Esophagus mucosa (tissue), 1 donor: ENCODE results near the gene STAG1. TPM values are rescaled to one million over a fixed set of nuclear protein-coding genes. Genes with fewer than 3 reads are reported as not detected.
A peak's percentile ranks its signal among the peaks of the same experiment; 100 is the strongest.
"Not testable (repeated sequence)": the region's sequence is repeated elsewhere in the genome, so short reads cannot be mapped to it uniquely, and the experiment has no call there.

Experiments
- ATAC-seq: fragments of 200-7000 bp; cut with Tn5 transposase; one replicate; pipeline ENCODE4 v1.9.1; 2020
- total RNA-seq: library from RNA; stranded (reverse); gene quantifications from one replicate; pipeline ENCODE4 v1.2.4, GENCODE V29; 2023
- donor health status: DM: yes; HTN: yes; CAD: no.

STAG1 gene
- total RNA-seq, 1 donor from 2014 or later = 19.3 TPM

DNA sequence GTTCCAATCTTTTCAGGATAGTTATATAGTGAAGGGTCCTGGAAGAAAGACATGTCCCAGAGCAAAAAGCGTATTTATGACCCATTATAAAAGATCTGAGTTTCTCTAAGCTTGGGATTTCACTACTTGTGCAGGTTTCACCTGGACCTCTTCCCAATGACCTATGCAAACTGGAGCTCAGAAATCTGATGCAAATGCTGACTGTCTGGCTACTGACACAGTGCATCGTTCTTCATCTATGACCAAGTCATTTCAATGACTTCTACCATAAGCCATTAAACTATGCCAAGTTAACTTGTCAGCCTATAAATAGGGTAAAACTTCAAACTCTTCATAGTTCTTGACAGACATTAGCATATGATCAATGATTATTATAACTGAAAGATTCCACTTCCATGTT, 11.1 kb downstream of the STAG1 start:
- peak; percentile 13 for ATAC-seq

DNA sequence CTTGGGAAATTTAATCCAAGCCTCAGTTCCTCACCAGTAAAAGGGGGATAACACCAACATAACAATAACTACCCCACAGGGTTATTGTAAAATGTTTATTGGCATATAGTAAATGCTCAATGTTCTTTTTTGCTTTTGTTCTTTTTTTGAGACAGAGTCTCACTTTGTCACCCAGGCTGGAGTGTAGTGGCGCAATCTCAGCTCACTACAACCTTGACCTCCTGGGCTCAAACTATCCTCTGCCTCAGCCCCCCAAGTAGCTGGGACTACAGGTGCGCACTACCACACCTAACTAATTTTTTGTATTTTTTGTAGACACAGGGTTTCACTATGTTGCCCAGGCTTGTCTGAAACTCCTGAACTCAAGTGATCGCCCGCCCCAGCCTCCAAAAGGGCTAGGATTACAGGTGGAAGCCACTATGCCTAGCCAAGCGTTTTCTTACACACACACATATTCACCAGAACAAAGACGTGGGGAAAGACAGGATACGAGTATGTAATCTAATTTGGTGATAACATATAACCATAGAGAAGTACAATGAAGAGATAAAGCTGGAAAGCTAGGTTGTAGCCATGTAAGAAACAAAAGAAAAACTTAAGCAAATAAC, 11.7 kb downstream of the STAG1 start:
- peak; percentile 52 for ATAC-seq

DNA sequence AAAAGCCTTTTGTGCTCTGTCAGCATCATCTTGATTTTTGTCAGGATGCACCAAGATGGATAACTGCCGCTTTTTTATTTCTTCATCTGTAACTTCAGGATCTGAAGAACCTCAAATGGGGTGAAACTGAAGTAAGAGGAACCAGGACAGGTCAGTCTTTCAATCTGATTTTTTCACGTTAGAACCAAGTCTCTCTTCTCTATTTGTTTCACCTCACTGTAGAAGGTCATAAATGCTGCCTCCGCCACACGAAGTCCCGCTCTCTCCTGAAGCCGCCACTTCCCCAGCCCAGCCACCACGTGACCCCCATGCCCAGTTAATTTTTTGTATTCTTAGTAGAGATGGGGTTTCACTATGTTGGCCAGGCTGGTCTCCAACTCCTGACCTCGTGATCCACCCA, 15.2 kb downstream of the STAG1 start:
- not testable (repeated sequence) for ATAC-seq

DNA sequence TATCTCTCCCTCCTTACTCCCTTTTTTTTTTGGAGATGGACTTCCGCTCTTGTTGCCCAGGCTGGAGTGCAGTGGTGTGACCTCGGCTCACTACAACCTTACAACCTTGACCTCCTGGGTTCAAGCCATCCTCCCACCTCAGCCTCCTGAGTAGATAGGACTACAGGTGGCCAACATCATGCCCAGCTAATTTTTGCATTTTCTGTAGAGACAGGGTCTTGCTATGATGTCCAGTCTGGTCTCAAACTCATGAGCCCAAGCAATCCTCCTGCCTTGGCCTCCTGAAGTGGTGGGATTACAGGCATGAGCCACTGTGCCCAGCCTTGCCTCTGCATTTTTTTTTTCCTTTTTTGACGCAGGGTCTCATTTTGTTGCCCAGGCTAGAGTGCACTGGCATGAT, 17.1 kb downstream of the STAG1 start:
- ATAC-seq = no peak

DNA sequence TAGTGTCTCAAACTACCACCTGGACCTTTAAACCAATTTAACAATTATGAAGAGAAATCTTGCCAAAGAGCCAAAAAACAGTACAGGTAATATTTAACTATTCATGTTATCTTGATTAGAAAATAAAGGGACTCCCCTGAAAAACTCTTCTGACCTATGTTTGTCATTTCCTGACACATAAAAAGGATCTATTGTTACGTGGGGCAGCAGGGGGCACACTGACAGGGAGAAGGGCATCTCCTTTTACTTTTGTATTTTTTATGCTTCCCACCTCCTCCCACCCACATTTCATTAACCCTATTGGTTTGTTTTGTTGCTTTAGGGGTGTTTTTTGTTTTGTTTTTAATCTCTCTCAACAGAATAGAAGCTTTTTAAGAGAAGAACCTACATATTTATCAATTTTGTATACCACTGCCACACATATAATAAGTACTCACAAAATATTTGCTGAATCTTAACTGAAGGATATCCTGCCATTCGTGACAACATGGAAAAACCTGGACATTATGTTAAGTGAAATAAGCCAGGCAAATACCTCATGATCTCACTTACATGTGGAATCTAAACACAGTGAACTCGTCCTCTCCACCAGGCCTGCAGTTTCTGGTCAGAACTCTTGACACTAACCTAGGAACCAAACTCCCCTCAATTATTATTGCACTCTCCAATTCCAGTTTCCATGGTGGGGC, 17.7 kb downstream of the STAG1 start:
- ATAC-seq = no peak

DNA sequence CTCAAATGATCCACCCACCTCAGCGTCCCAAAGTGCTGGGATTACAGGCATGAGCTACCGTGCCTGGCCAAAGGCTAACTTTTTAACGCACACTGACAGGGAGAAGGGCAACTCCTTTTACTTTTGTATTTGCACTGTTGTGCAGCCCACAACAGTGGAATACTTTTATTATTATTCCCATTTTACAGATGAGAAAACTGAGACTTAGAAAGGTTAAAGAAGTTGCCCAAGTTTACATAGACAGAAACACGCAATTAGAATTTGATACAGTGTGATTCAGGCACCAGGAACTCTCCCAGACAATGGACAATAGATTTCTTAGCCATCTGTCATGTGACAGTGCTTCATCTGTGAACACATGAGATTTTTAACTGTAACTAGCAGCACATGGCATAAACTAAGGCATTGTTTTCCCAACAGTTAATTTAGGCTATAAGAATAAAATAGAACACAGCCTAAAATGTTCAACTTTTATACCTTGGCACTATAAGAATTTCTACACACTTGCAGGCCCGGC, 18.8 kb downstream of the STAG1 start:
- peak; percentile 41 for ATAC-seq

DNA sequence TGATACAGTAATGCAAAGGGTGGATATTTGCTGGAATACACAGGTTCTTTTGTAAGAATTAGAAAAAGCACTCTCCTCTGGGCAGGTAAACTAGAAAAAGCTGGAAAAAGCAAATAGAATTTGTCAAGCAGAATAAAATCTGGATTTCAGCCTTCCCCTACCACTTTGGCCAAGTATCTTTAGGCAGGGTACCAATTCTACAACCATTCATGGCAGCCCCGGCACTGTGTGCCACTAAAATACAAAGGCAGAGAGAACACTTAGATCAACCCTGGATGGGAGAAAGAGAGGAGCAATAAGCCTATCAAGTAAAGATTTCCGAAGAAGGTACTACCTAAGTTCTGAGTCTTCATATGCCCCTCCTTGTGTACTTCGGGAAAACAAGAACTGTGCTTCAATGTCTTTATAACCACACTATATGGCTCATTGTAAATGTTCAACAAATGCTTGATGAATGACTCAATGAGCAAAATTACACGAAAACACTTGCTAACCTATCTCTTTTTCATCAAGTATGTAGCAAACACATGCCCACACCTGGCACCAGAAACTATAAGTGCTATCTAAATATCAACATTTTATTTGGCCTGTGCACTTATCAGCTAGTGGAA, 20.8 kb downstream of the STAG1 start:
- ATAC-seq = no peak

DNA sequence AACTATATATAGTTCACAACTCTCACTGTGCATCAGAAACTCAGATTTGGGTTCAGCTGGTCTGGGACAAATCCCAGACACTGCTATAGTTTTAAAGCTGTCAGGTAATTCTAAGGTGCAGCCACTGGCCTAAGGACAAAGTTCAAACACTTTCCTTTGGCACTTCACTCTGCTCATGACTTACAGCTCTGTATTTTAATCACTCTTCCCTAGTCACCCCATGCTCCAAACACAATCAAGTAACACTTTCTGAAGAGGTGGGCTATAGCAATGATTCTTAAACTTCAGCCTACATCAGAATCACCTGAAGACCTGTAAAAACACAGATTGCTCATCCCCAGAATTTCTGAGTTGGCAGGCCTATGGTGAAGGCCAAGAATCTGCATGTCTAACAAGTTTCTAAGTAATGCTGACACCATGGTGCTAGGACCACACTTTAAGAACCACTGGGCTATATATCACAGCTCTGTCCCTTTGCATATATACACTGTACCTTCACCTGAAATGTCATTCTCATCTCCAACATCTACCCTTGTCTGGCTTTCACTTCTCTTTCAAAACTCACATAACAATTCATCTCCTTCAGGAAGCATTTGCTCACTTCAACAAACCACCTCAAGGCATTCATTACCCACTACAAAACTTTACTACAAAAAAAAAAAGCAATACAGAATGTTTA, 21.4 kb downstream of the STAG1 start:
- no peak for ATAC-seq

DNA sequence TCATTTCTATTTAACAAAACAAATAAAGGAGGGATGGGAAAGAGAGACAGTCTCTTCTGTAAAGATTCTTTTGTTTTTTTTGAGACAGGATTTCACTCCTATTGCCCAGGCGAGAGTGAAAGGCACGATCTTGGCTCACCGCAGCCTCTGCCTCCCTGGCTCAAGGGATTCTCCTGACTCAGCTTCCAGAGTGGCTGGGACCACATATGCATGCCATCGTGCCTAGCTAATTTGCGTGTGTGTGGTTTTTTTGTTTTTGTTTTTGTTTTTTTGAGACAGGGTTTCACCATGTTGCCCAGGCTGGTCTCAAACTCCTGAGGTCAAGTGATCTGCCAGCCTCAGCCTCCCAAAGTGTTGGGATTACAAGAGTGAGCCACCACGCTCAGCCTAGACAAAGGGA, 23.3 kb downstream of the STAG1 start:
- peak; percentile 63 for ATAC-seq

DNA sequence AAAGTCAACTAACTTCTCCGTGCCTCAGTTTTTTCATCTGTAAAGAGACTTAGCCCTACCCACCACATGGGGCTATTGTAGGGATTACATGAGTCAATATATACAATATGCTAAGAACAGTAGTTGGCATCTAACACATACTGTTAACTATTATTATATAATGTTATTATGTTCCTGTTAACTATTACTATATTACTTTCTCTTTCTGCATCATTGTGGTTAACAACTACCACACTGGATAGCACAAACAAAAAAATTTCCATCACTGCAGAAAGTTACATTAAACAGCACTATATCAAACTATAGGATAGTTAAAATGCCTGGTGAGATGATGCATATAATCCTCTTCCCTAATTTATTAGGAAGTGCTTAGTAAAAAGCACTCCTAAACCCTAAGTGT, 23.7 kb downstream of the STAG1 start:
- ATAC-seq = peak; percentile 36

DNA sequence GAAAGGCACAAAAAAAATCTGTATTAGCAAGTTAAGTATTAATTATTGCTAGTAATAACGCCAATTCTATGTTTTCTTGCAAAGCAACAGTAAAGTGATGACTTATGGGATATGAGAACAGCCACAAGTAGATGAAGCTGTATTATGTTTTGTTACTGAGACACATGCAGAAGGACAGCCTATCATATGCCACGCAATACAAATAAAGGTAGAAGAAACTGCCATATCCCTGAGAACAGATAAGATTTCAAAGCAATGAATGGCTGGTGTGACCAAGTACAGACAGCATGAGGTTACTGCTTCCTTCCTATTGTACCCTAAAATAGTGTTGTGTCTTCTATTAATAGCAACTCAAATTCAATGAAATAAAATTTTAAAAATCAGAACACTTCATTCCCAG, 26.7 kb downstream of the STAG1 start:
- ATAC-seq = no peak

DNA sequence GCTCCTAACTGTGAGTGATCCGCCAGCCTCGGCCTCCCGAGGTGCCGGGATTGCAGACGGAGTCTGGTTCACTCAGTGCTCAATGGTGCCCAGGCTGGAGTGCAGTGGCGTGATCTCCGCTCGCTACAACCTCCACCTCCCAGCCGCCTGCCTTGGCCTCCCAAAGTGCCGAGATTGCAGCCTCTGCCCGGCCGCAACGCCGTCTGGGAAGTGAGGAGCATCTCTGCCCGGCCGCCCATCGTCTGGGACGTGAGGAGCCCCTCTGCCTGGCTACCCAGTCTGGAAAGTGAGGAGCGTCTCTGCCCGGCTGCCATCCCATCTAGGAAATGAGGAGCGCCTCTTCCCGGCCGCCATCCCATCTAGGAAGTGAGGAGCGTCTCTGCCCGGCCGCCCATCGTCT, 29.3 kb downstream of the STAG1 start:
- not testable (repeated sequence) for ATAC-seq

DNA sequence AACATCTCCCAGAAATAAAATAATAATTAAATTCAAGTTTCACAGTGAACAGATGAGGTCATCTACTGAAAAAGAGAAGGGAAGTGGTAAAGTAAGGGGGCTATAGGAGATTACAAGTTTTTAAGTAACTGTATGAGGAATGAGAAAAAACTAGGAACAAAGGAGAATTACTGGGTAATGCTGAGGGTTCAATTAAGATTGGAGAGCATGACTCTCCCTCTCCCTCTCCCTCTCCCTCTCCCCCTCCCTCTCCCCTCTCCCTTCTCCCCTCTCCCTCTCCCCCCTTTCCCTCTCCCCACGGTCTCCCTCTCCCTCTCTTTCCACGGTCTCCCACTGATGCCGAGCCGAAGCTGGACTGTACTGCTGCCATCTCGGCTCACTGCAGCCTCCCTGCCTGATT, 29.8 kb downstream of the STAG1 start:
- ATAC-seq = not testable (repeated sequence)

DNA sequence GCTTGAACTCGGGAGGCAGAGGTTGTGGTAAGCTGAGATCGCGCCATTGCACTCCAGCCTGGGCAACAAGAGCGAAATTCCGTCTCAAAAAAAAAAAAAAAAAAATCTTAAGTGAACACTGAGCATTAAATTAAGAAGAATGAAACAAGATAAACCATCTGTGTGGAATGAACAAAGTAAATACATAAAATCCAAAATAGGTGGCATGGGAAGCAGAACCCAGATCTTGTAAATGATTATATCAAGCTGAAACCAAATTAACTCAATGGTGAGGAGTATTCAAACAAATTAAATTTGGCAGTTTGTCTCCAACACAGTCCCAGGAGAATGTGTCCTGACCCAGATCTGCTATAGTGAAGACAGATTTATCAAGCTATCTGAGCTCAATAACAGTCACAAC, 32.1 kb downstream of the STAG1 start:
- ATAC-seq = no peak

DNA sequence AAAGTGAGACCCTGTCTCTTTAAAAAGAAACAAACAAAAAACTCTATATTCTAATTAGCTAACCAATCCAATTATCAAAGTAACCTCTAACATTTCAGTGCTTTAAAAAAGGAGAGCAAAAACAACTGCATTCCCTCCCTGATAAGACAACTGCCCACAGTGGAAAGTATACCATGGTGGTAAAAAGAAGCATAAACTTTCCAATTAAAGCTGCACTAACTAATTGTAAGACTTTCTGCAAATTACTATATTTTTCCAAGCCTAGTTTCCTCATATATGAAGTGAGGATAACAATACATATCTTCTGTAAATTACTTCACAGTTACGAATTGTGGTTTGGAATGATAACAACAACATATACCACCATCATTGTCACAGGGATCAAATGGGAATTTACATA, 35.5 kb downstream of the STAG1 start:
- ATAC-seq = no peak

DNA sequence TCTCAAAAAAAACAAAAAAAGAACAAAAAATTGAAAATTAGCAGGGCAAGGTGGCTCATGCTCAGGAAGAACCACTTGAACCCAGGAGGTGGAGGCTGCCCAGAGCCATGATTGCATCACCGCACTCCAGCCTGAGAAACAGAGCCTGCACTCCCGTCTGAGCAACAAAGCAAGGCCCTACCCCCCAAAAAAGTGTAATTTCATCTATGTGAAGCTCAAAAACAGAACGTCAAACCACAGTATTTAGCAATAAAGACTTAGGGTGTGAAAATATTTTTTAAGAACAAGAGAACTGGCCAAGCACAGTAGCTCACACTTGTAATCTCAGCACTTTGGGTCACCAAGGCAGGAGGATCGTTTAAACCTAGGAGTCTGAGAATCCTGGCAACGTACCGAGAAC, 38.2 kb downstream of the STAG1 start:
- ATAC-seq = no peak

DNA sequence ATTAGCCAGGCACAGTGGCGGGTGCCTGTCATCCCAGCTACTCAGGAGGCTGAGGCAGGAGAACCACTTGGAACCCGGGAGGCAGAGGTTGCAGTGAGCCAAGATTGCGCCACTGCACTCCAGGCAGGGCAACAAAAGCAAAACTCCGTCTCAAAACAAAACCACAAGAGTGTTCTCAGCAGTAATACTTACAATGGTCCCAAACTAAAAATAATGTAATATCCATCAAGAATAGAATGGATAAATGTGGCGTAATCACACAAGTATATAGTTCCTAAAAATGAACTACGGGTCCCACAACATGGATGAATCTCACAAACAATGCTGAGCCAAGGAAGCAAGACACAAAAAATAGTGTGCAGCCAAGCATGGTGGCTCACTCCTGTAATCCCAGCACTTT, 39.2 kb downstream of the STAG1 start:
- no peak for ATAC-seq

DNA sequence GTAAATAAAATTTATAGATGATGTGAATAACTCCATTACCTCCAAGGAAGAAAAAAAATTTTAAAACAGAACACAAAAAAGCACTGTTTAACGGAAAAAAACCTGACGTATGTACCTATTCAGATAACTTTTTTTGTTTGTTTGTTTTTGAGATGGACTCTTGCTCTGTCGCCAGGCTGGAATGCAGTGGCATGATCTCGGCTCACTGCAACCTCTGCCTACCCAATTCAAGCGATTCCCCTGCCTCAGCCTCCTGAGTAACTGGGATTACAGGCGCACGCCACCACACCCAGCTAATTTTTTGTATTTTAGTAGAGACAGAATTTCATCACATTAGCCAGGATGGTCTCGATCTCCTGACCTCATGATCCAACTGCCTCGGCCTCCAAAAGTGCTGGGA, 40.3 kb downstream of the STAG1 start:
- not testable (repeated sequence) for ATAC-seq

DNA sequence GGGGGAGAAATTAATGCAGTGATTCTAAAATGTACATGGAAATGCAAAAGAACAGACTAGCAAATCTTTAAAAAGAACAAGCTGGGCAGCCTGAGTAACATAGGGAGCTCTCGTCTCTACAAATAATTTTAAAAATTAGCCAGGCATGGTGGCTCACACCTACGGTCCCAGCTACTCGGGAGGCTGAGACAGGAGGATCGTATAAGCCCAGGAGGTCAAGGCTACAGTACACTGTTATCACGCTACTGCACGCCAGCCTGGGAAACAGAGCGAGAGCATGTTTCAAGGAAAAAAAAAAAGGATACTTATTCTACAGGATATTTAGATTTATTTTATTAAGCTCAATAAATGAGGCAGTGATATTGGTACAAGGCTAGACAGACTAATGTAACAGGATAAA, 40.9 kb downstream of the STAG1 start:
- no peak for ATAC-seq

DNA sequence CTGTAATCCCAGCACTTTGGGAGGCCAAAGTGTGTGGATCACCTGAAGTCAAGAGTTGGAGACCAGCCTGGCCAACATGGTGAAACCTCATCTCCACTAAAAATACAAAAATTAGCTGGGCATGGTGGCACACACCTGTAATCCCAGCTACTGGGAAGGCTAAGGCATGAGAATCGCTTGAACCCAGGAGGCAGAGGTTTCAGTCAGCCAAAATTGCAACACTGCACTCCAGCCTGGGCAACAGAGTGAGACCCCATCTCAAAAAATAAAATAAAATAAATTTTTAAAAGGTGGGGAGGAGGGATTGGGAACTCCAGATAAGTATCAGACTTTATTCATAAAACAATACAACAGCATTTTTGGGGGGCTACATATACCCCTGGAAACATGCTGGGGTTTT, 42.4 kb downstream of the STAG1 start:
- ATAC-seq = not testable (repeated sequence)

DNA sequence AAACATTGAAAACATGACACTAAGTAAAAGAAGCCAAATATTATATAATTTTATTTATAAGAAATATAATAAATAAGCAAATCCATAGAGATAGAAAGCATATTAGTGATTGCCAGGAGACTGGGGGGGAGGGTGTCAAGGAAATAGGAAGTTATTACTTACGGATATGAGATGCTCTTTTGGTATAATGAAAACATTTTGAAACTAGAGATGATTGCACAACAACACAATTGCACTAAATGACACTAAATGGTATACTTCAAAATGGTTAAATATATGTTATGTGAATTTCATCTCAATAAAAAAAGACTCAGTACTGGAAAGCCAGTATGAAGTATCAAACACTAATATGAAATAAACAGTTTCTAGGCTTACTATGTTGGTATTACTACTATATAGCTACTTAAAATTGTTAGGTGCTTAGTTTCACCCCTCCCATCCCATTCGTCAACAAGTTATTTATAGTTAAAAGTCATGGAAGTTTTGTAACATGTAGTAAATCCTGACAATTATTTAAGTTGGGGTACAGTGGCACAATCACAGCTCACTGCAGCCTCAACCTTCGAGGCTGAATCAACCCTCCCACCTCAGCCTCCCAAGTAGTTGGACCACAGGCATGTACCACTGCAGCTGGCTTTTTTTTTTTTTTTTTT, 43.7 kb downstream of the STAG1 start:
- ATAC-seq = no peak

DNA sequence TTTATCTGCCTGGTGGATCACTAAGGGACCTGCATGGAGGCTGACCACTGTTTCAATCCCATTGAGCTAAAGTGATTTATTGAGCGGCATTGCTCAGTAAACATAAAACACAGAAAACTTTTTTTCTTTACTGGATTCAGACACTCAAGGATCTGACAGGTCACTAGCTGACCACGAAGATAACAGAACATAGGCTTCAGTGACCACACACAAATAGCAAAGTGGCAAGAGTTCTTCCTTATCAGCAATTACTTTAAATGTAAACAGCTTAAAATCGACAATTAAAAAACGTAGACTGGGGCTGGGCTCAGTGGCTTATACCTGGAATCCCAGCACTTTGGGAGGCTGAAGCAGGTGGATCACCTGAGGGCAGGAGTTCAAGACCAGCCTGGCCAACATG, 48.7 kb downstream of the STAG1 start:
- no peak for ATAC-seq

DNA sequence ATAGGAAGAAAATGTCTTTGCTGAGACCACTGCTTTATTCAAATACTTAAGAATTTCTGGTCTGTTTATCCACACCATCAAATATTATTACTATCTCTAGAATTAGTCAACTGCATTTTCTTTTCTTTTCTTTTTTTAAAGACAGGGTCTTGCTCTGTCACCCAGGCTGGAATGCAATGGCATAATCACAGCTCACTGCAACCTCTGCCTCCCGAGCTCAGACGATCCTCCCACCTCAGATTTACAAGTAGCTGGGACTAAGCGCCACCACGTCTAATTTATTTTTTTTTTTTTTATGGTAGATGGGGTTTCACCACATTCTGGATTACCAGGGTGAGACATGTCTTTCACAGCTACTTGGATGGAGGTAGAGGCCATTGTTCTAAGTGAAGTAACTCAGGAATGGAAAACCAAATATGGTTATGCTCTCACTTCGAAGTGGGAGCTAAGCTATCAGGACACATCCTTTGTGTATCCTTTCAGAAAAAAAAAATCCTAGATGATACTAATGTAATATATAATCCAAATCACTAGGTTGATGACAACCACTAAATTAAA, 52.8 kb downstream of the STAG1 start:
- ATAC-seq = no peak
